AG04450 (cell line): ENCODE measurements around the gene RAI2. TPM values are rescaled to one million over a fixed set of nuclear protein-coding genes. Genes with fewer than 3 reads are reported as not detected.

Source experiments
- CTCF ChIA-PET: fragments of 300-600, 350-600 bp; formaldehyde crosslinking; extraction: SDS; loops from one replicate; lab custom pipeline; 2022; ENCODE audit warnings: antibody characterized with exemption, inconsistent platforms; lab: Charles Lee
- POLR2A ChIA-PET: fragments of 350-600 bp; formaldehyde crosslinking; extraction: SDS; loops from one replicate; lab custom pipeline; 2021; ENCODE audit warnings: antibody characterized with exemption, inconsistent platforms; lab: Yijun Ruan, JAX
- DNase-seq: peaks from one replicate; pipeline ENCODE4 v3.0.0-alpha.2; 2011; ENCODE audit warnings: low read depth, low spot score
- H3K27ac ChIP-seq: one replicate; pipeline ENCODE4 v1.5.1; 2012; ENCODE audit warnings: low read depth, low read length, control low read depth
- H3K27me3 ChIP-seq: one replicate; pipeline ENCODE4 v1.6.0; 2012; ENCODE audit warnings: low read length; ENCODE audit not compliant: control insufficient read depth, insufficient read depth
- H3K4me3 ChIP-seq: 2 replicates; pipeline ENCODE4 v1.5.1; 2011; ENCODE audit warnings: mild to moderate bottlenecking, low read depth, low read length, control low read depth
- H3K9me3 ChIP-seq: 2 replicates; pipeline ENCODE4 v1.5.1; 2012; ENCODE audit warnings: low read length; ENCODE audit not compliant: control insufficient read depth, insufficient read depth
- CTCF ChIP-seq: IDR thresholded peaks from 2 replicates; pipeline ENCODE4 v1.5.1; 2011; ENCODE audit warnings: low read depth, low read length, control low read depth, inconsistent platforms
- polyA plus RNA-seq: library from polyadenylated mRNA; depleted of rRNA; stranded (reverse); fragments of >200 nt; gene quantifications from 2 replicates; pipeline ENCODE4 v1.2.3, GENCODE V29; 2011

RAI2 gene
- polyA plus RNA-seq, 1 experiment = not detected

GRCh38 chrX:17779434-17779833 is 81.7 kb downstream of the RAI2 start:
- DNase-seq = no peak
- no peaks in the 10 kb centered on the region for H3K27me3 ChIP-seq
- no peak overlapping the region for H3K4me3 ChIP-seq
- no peaks in the 10 kb centered on the region for H3K9me3 ChIP-seq
- CTCF ChIA-PET = no interaction called here
- no peak overlapping the region for H3K27ac ChIP-seq
- POLR2A ChIA-PET = no interaction called here
- TF ChIP-seq CTCF = no peak

- Histone ChIP-seq H3K4me3 (no peak overlapping the region), H3K9me3 (no peaks in the 10 kb centered on the region), H3K27ac (no peak overlapping the region), H3K27me3 (no peaks in the 10 kb centered on the region)
- POLR2A ChIA-PET = no interaction called here
- TF ChIP-seq CTCF = no peak
- no peak for DNase-seq
- CTCF ChIA-PET = no interaction called here
These were observed 82.1 kb downstream of the RAI2 start for GRCh38 chrX:17778997-17779396.

GRCh38 chrX:17774053-17774452 is 87.0 kb downstream of the RAI2 start:
- no peak for TF ChIP-seq CTCF
- H3K27me3 ChIP-seq = no peaks in the 10 kb centered on the region
- DNase-seq = no peak
- H3K27ac ChIP-seq = no peak overlapping the region
- CTCF ChIA-PET = no interaction called here
- no peak overlapping the region for H3K4me3 ChIP-seq
- POLR2A ChIA-PET = no interaction called here
- H3K9me3 ChIP-seq = no peaks in the 10 kb centered on the region

GRCh38 chrX:17773221-17773876 is 87.7 kb downstream of the RAI2 start:
- Histone ChIP-seq H3K9me3 (no peaks in the 10 kb centered on the region), H3K27me3 (no peaks in the 10 kb centered on the region), H3K27ac (no peak overlapping the region), H3K4me3 (no peak overlapping the region)
- TF ChIP-seq CTCF = no peak
- POLR2A ChIA-PET = no interaction called here
- DNase-seq = no peak
- CTCF ChIA-PET = no interaction called here

- ChIA-PET POLR2A (no interaction called here), CTCF (no interaction called here)
- no peaks in the 10 kb centered on the region for H3K27me3 ChIP-seq
- no peak overlapping the region for H3K4me3 ChIP-seq
- no peak for DNase-seq
- H3K9me3 ChIP-seq = no peaks in the 10 kb centered on the region
- no peak for TF ChIP-seq CTCF
- H3K27ac ChIP-seq = no peak overlapping the region
These were observed 91.3 kb downstream of the RAI2 start for GRCh38 chrX:17769701-17770269.
